GM19463 (cell line): ENCODE results near the gene ISG20.

Source experiments
- ATAC-seq: cut with Tn5 transposase; IDR thresholded peaks from one replicate; pipeline ENCODE4 v1.9.1; 2021; ENCODE audit warnings: mild to moderate bottlenecking, moderate library complexity; ENCODE audit not compliant: unreplicated experiment

The ISG20 gene

GRCh38 chr15:88652456-88653199 is 13.8 kb downstream of the ISG20 start:
- ATAC-seq = no peak

- no peak for ATAC-seq
These were observed 14.6 kb downstream of the ISG20 start for GRCh38 chr15:88653200-88654064.

- ATAC-seq = no peak
These were observed 15.8 kb downstream of the ISG20 start for GRCh38 chr15:88654430-88655102.

- ATAC-seq = no peak
These were observed 16.3 kb downstream of the ISG20 start for GRCh38 chr15:88655103-88655553.

DNA sequence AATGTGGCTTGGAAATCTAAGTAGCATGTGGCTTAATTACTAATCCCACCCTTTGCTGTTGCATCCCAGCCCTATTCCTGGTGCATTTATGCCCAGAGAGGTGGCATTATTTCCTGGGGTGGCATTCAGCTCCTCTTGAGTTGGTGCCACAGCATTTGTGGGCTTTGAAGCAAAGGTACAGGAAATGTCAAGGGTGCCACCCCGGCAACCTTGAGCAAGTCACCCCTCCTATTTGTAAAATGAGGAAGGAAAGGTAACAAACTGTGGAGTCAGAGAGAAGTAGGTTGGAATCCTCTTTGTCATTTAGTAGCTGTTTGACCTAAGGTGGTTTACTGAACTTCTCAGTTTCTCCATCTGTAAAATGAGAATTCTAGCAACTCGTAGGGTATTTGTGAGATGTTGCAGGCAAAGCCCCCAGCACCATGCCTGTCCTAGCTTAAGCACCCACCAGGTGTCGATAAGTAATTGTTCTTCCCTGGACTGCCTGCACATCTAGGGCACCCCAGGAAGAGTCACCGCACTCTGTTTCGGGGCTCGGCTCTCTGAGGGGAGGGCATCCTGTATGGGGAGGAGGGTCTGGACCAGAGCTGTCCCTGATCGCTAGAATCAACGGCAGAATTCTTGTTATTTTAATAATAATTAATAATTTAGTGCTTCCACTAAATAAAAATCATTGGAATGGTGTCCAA is 17.1 kb downstream of the ISG20 start:
- no peak for ATAC-seq

DNA sequence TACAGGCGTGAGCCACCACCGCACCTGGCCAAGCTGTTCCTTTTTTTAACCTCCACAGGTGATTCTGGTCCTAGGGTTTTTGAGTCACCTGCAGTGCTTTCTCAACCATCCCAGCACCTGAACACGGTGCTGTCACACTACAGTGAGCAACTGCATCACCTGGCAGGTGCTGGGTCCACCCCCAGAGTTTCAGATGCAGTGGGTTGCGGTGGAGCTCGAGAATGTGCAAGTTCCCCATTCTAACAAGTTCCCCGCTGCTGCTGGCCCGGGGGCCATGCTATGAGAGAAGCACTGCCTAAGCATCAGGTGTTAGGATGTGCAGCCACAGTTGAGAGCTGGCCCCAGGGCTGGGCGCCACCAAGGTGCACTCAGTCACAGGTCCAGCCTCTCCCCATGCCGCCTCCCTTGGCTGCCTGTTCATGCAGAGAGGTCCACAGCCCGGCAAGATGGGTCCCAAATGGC is 18.0 kb downstream of the ISG20 start:
- peak; percentile 80 for ATAC-seq

GRCh38 chr15:88657326-88658069 is 18.7 kb downstream of the ISG20 start:
- peak; percentile 33 for ATAC-seq

- ATAC-seq = no peak
These were observed 19.5 kb downstream of the ISG20 start for GRCh38 chr15:88658070-88658965.

DNA sequence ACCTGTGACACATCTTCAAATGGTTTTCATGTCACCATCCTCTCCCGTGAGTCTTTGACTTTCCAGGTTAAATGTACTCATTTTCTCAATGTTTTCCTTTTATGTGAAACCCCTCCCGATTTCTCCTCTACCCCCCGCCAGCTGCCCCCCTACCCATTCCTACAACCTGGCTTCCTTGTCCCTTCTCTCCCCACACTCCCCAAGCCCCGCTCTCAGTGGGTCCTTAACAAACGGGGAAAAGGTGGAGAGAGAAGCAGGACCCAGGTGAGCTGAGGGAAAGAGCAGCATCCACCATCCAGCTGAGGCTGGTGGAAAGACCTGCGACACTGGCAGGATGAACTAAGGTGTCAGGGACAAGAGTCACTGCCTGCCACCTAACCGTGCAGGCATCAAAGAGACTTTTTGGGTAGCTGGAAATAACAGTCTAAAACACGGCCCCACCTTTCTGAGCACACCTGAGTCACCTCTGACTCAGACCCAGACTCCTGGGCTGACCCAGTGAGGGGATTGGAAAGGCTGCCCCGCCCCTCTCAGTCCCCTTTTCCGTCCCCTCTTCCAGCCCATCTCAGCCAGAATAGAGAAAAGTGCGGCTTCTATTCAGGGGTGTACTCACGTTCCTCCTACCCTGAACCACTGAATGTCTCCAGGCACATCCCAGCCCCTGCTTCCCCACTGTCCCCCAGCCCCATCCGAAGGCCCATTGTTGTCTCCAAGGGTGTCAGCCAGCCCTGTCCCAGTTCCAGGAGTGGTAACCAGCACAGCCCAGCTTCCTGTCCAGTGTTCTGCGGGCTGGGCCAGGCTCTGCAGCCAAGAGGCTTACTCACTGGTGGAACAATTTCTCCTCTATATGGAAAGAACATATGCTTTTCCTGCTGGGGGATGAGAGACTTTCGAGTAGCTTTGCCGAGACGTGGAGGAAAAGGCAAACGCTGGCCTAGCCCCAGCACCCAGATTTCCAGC is 20.4 kb downstream of the ISG20 start:
- no peak for ATAC-seq

- ATAC-seq = no peak
These were observed 22.4 kb downstream of the ISG20 start for GRCh38 chr15:88661041-88661700.

GRCh38 chr15:88661761-88662556 is 23.1 kb downstream of the ISG20 start:
- ATAC-seq = no peak

DNA sequence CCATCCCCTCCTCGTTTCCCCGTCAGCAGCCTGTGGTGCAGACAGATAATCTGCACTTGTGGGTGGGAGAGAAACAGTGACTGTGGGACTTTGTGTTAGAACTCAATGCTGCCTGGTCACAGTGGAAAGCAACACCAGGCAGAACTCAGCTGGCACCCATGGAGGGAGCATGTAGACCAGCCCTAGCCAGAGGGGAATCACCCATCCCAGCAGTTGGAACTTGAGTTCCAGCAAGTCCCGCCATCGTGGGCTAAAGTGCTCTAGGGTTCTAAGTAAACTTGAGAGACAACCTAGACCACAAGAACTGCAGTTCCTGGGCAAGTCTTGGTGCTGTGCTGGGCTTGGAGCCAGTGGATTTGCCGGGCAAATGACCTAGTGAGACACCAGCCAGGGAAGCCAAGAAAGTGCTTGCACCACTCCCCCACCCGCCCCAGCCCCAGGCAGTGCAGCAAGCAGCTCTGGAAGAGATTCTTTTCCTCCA is 24.4 kb downstream of the ISG20 start:
- ATAC-seq = no peak

DNA sequence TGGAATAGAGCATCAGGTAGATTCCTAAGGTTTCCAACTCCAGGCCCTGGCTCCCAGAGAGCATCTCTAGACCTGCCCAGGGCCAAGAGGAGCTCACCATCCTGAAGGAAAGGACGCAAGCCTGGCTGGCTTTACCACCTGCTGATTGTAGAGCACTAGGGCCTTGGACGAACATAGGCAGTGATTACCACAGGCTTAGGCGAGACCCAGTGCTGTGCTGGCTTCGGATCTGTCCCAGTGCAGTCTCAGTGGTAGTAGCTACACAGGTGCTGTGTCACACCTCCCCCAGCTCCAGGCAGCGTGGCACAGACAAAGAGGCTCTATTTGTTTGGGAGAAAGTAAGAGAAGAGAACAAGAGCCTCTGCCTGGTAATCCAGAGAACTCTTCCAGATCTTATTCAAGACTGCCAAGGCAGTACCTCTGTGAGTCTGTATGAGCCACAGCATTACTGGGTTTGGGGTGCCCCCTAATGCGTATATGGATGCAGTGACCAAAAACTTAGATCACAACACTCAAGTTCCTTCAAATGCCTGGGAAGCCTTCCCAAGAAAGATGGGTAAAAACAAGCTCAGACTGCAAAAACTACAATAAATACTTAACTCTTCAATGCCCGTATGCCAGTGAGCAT is 25.4 kb downstream of the ISG20 start:
- ATAC-seq = no peak

DNA sequence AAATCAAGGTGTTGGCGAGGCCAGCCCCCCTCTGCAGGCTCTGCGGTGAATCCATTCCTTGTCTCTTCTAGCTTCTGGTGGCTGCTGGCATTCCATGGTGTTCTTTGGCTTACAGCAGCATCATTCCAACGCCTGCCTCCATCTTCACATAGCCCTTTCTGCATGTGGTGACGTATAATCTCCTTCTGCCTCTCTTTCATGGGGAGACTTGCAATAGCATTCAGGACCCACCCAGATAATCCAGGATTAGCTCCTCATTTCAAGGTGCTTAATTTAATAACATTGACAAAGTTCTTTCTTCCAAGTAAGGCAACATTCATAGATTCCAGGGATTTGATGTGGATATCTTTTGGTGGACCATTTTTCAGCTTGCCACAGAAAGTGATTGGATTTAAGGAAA is 35.8 kb downstream of the ISG20 start:
- no peak for ATAC-seq

GRCh38 chr15:88678755-88679154 is 39.9 kb downstream of the ISG20 start:
- no peak for ATAC-seq
